Effector CD8-positive, alpha-beta T cell (primary cell): Measurements from ENCODE around the gene GPSM1.

ENCODE experiments used
- DNase-seq: peaks from one replicate; lab custom pipeline; 2025; lab: John Stamatoyannopoulos, UW

The GPSM1 gene

GRCh38 chr9:136304981-136305380, 22.4 kb upstream of the GPSM1 start:
- no peak for DNase-seq

GRCh38 chr9:136305804-136306203, 21.5 kb upstream of the GPSM1 start:
- no peak for DNase-seq

GRCh38 chr9:136306211-136307208, 20.8 kb upstream of the GPSM1 start:
- no peak for DNase-seq

GRCh38 chr9:136307215-136307750, 20.1 kb upstream of the GPSM1 start:
- DNase-seq: no peak

GRCh38 chr9:136308006-136308701, 19.2 kb upstream of the GPSM1 start:
- DNase-seq: no peak

GRCh38 chr9:136308702-136309053, 18.7 kb upstream of the GPSM1 start:
- no peak for DNase-seq

- DNase-seq: no peak
These were observed 18.1 kb upstream of the GPSM1 start for GRCh38 chr9:136309101-136309801.

- no peak for DNase-seq
These were observed 17.5 kb upstream of the GPSM1 start for GRCh38 chr9:136309806-136310220.

- no peak for DNase-seq
These were observed 16.9 kb upstream of the GPSM1 start for GRCh38 chr9:136310273-136311030.

GRCh38 chr9:136311051-136312008, 16.0 kb upstream of the GPSM1 start:
- no peak for DNase-seq

GRCh38 chr9:136312009-136312375, 15.3 kb upstream of the GPSM1 start:
- DNase-seq: no peak

- no peak for DNase-seq
These were observed 14.9 kb upstream of the GPSM1 start for GRCh38 chr9:136312436-136312835.

- no peak for DNase-seq
These were observed 14.0 kb upstream of the GPSM1 start for GRCh38 chr9:136313111-136314055.

GRCh38 chr9:136314056-136314416, 13.3 kb upstream of the GPSM1 start:
- no peak for DNase-seq

GRCh38 chr9:136314944-136315343, 12.4 kb upstream of the GPSM1 start:
- DNase-seq: no peak

GRCh38 chr9:136316271-136316751, 11.0 kb upstream of the GPSM1 start:
- DNase-seq: no peak

GRCh38 chr9:136316896-136317676, 10.3 kb upstream of the GPSM1 start:
- DNase-seq: no peak

GRCh38 chr9:136317695-136318094, 9.6 kb upstream of the GPSM1 start:
- DNase-seq: no peak
